ENCODE data around the gene FAM156A. TPM values are rescaled to one million over a fixed set of nuclear protein-coding genes. Genes with fewer than 3 reads are reported as not detected.
"Not testable (repeated sequence)": the region's sequence is repeated elsewhere in the genome, so short reads cannot be mapped to it uniquely, and the experiment has no call there.

FAM156A gene
- total and polyA plus RNA-seq, 2 of the 4 experiments (the other 2 are of a cell fraction) = 7.5 to 39.2 TPM

DNA sequence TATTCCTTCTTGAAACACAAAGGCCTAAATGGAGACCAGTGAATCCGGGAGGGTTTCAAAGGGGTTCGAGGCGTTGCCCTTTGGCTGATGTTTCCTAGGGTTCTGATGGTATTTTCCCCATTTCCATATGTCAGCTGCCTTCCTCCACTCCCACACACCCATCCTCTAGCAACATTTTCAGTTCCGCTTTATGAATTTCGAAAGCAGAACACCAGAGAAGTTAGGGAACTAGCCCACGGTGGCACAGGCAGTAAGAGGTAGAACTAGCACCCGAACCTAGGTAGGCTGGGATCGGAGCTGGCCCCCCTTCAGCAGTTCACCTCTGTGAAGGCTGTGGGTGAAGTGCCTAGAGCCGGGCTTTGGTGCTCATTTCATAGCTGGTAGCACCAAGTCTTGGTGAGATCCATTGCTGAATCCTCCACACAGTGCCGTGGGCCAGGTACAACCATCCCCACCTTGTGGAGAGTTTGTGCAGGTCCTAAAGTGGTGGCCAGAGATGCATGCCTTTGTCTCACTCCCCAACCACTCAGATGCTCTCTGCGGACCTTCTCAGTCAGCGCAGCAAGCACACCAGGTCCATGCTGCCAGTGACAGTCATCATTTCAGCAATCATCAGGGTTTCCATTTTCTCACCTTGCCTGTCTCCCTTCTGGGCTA lies 48.9 kb downstream of the FAM156A start:
- H3K9me1 ChIP-seq (ENCODE audit: insufficient read depth, low read length); H2AFZ ChIP-seq (replicated peaks; ENCODE audit: low read length, poor library complexity); H2AK5ac ChIP-seq (ENCODE audit: low read depth, low read length); H3K4me2 ChIP-seq (ENCODE audit: low read depth, low read length); H4K91ac ChIP-seq (ENCODE audit: insufficient read depth, low read depth, low read length); H2BK120ac ChIP-seq (ENCODE audit: low read depth, low read length); dilution Hi-C loops (cut with HindIII; ENCODE audit: low sequenced_read_pairs, unreplicated experiment); in situ Hi-C loops (cut with MboI; ENCODE audit: low sequenced_read_pairs); DNase-seq; H3K27ac ChIP-seq (ENCODE audit: insufficient read depth, low read length); H4K20me1 ChIP-seq (ENCODE audit: insufficient read depth, low read length); H3K14ac ChIP-seq (replicated peaks; ENCODE audit: low read depth, low read length); H3K18ac ChIP-seq (ENCODE audit: low read depth, low read length); H3K23ac ChIP-seq (ENCODE audit: low read depth, low read length); H3K4me1 ChIP-seq (ENCODE audit: control insufficient read depth, insufficient read depth, low read length); BruUV-seq (replicated peaks); H2BK5ac ChIP-seq (ENCODE audit: low read depth, low read length, poor library complexity, severe bottlenecking); H4K5ac ChIP-seq (ENCODE audit: low read depth, low read length); POLR2A ChIA-PET (ENCODE audit: unreplicated experiment); H2BK20ac ChIP-seq (ENCODE audit: low read depth, low read length); H4K8ac ChIP-seq (ENCODE audit: low read depth in 2 of 2, low read length in 2 of 2); H3K9ac ChIP-seq (ENCODE audit: low read depth, low read length); CTCF ChIA-PET; H2BK15ac ChIP-seq (ENCODE audit: low read depth, low read length); H3K4me3 ChIP-seq (ENCODE audit: insufficient read depth, low read depth, low read length); H2AK9ac ChIP-seq (replicated peaks; ENCODE audit: low read depth, low read length, poor library complexity); H3K27me3 ChIP-seq (ENCODE audit: control insufficient read depth, insufficient read depth, low read length); ATAC-seq (ENCODE audit: low read depth); H3K4ac ChIP-seq (ENCODE audit: low read depth, low read length); H3K36me3 ChIP-seq (ENCODE audit: control insufficient read depth, insufficient read depth, low read length); H3K56ac ChIP-seq (ENCODE audit: extremely low read depth, insufficient read depth, low read length); H3K79me1 ChIP-seq (ENCODE audit: low read depth in 1 of 2, low read length in 2 of 2); intact Hi-C loops (cut with micrococcal nuclease); H3K9me3 ChIP-seq (ENCODE audit: control insufficient read depth, insufficient read depth, low read length): not testable (repeated sequence)
- no CpG with 5 or more reads among the region's 12 CpGs for WGBS, 2 experiments (ENCODE audit: extremely low coverage in 2 of 2, insufficient read length in 1 of 2)

DNA sequence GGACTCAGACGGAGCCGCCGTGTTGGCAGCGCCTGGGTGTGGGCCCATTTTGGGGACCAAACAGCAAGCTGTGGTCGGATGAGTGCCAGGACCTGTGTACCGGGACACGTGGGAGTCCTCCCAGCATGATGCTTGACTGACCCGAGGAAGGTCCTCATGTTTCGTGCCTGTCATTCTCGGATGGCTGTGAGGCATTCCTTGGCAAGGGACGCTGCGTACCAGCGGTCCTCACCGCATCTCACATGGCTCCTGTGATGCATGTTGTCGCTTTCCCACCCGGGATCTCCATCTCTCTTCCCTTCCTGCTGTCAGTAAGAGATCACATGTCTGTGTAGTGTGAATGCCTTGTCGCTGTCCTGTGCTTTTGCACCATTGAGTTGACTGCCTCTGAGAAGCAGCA lies 50.4 kb downstream of the FAM156A start:
- H2BK5ac ChIP-seq (ENCODE audit: low read depth, low read length, poor library complexity, severe bottlenecking); H3K56ac ChIP-seq (ENCODE audit: extremely low read depth, insufficient read depth, low read length); H3K4me3 ChIP-seq (ENCODE audit: insufficient read depth, low read depth, low read length); ATAC-seq (ENCODE audit: low read depth); H4K8ac ChIP-seq (ENCODE audit: low read depth in 2 of 2, low read length in 2 of 2); H2AK9ac ChIP-seq (replicated peaks; ENCODE audit: low read depth, low read length, poor library complexity); H3K4me1 ChIP-seq (ENCODE audit: control insufficient read depth, insufficient read depth, low read length); H3K27me3 ChIP-seq (ENCODE audit: control insufficient read depth, insufficient read depth, low read length); H4K91ac ChIP-seq (ENCODE audit: insufficient read depth, low read depth, low read length); POLR2A ChIA-PET (ENCODE audit: unreplicated experiment); H3K27ac ChIP-seq (ENCODE audit: insufficient read depth, low read length); DNase-seq; H3K36me3 ChIP-seq (ENCODE audit: control insufficient read depth, insufficient read depth, low read length); H3K79me1 ChIP-seq (ENCODE audit: low read depth in 1 of 2, low read length in 2 of 2); H2AFZ ChIP-seq (replicated peaks; ENCODE audit: low read length, poor library complexity); H2BK20ac ChIP-seq (ENCODE audit: low read depth, low read length); H3K14ac ChIP-seq (replicated peaks; ENCODE audit: low read depth, low read length); H3K4me2 ChIP-seq (ENCODE audit: low read depth, low read length); dilution Hi-C loops (cut with HindIII; ENCODE audit: low sequenced_read_pairs, unreplicated experiment); H4K20me1 ChIP-seq (ENCODE audit: insufficient read depth, low read length); CTCF ChIA-PET; H3K23ac ChIP-seq (ENCODE audit: low read depth, low read length); intact Hi-C loops (cut with micrococcal nuclease); H2BK120ac ChIP-seq (ENCODE audit: low read depth, low read length); H2BK15ac ChIP-seq (ENCODE audit: low read depth, low read length); H2AK5ac ChIP-seq (ENCODE audit: low read depth, low read length); H3K9ac ChIP-seq (ENCODE audit: low read depth, low read length); H3K9me1 ChIP-seq (ENCODE audit: insufficient read depth, low read length); H3K9me3 ChIP-seq (ENCODE audit: control insufficient read depth, insufficient read depth, low read length); in situ Hi-C loops (cut with MboI; ENCODE audit: low sequenced_read_pairs); BruUV-seq (replicated peaks); H4K5ac ChIP-seq (ENCODE audit: low read depth, low read length); H3K4ac ChIP-seq (ENCODE audit: low read depth, low read length); H3K18ac ChIP-seq (ENCODE audit: low read depth, low read length): not testable (repeated sequence)
- WGBS, 2 experiments (ENCODE audit: extremely low coverage in 2 of 2, insufficient read length in 1 of 2) = no CpG with 5 or more reads among the region's 17 CpGs

Data from IMR-90 (cell line).